ENCODE data around the gene NCAM2. TPM values are rescaled to one million over a fixed set of nuclear protein-coding genes. Genes with fewer than 3 reads are reported as not detected.

The NCAM2 gene
- total RNA-seq, 2 experiments from 2014 or later, result not detected

DNA sequence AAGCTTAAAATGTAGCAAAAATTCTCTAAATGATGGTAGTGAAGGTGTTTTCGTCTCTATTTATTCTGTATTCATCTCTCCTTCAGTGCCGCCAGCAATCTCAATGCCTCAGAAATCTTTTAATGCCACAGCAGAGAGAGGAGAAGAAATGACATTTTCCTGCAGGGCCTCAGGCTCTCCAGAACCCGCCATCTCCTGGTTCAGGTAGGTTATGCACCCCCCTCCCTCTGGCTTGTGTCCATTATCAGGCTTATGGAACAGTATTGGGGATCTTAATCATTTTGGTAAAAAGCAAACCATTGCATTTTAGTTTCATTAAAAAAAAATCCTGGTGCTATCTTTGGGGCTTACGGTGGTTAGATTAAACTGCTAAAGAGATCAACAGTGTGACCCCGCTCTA is 326.1 kb downstream of the NCAM2 start:
- ChIA-PET CTCF (no interaction called here), POLR2A (no interaction called here)
- Mint-ChIP-seq H3K36me3 (ENCODE audit: low read depth) (no peaks in the 10 kb centered on the region), H3K9me3 (peaks cover 1% of the 10 kb centered on the region), H3K27me3 (no peaks in the 10 kb centered on the region), H3K27ac (no peak overlapping the region), H3K4me3 (no peak overlapping the region), H3K4me1 (ENCODE audit: low read depth) (no peaks in the 10 kb centered on the region)
- TF ChIP-seq, protein P1, sequence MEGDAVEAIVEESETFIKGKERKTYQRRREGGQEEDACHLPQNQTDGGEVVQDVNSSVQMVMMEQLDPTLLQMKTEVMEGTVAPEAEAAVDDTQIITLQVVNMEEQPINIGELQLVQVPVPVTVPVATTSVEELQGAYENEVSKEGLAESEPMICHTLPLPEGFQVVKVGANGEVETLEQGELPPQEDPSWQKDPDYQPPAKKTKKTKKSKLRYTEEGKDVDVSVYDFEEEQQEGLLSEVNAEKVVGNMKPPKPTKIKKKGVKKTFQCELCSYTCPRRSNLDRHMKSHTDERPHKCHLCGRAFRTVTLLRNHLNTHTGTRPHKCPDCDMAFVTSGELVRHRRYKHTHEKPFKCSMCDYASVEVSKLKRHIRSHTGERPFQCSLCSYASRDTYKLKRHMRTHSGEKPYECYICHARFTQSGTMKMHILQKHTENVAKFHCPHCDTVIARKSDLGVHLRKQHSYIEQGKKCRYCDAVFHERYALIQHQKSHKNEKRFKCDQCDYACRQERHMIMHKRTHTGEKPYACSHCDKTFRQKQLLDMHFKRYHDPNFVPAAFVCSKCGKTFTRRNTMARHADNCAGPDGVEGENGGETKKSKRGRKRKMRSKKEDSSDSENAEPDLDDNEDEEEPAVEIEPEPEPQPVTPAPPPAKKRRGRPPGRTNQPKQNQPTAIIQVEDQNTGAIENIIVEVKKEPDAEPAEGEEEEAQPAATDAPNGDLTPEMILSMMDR (IDR thresholded peaks at IDR 0.05), result no peak
- intact Hi-C loops (cut with micrococcal nuclease), result no loop called here
- no peak for DNase-seq
- ATAC-seq, result no peak

GRCh38 chr21:21332492-21332891 is 334.3 kb downstream of the NCAM2 start:
- intact Hi-C loops (cut with micrococcal nuclease), result no loop called here
- Mint-ChIP-seq H3K27me3 (no peaks in the 10 kb centered on the region), H3K4me1 (ENCODE audit: low read depth) (no peaks in the 10 kb centered on the region), H3K36me3 (ENCODE audit: low read depth) (no peaks in the 10 kb centered on the region), H3K27ac (no peak overlapping the region), H3K4me3 (no peak overlapping the region), H3K9me3 (peaks cover 2% of the 10 kb centered on the region)
- CTCF ChIA-PET, result no interaction called here
- no peak for DNase-seq
- TF ChIP-seq, protein P1 (IDR thresholded peaks at IDR 0.05), result no peak
- no peak for ATAC-seq
- POLR2A ChIA-PET, result no interaction called here

- no peak for ATAC-seq
- no peak overlapping the region for H3K4me3 Mint-ChIP-seq
- no peaks in the 10 kb centered on the region for H3K4me1 Mint-ChIP-seq (ENCODE audit: low read depth)
- TF ChIP-seq, protein P1 (IDR thresholded peaks at IDR 0.05), result no peak
- ChIA-PET POLR2A (no interaction called here), CTCF (no interaction called here)
- peaks cover 13% of the 10 kb centered on the region for H3K9me3 Mint-ChIP-seq
- no peak overlapping the region for H3K27ac Mint-ChIP-seq
- no peak for DNase-seq
- H3K36me3 Mint-ChIP-seq (ENCODE audit: low read depth), result no peaks in the 10 kb centered on the region
- intact Hi-C loops (cut with micrococcal nuclease), result no loop called here
- H3K27me3 Mint-ChIP-seq, result no peaks in the 10 kb centered on the region
Measured at GRCh38 chr21:21341041-21341440, 342.8 kb downstream of the NCAM2 start.

DNA sequence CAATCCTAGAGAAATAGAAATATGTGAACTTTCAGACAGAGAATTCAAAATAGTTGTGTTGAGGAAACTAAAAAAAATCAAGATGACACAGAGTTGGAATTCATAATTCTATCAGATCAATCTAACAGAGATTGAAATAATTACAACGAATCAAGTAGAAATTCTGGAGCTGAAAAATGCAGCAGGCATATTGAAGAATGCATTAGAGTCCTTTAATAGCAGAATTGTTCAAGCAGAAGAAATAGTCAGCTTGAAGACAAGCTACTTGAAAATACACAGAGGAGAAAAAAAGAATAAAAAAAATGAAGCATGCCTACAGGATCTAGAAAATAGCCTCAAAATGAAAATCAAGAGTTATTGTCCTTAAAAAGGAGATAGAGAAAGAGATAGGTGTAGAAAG is 347.1 kb downstream of the NCAM2 start:
- Mint-ChIP-seq H3K36me3 (ENCODE audit: low read depth) (no peaks in the 10 kb centered on the region), H3K27me3 (no peaks in the 10 kb centered on the region), H3K4me3 (no peak overlapping the region), H3K27ac (no peak overlapping the region), H3K9me3 (peaks cover 32% of the 10 kb centered on the region), H3K4me1 (ENCODE audit: low read depth) (no peaks in the 10 kb centered on the region)
- ChIA-PET POLR2A (no interaction called here), CTCF (no interaction called here)
- ATAC-seq (no peak), DNase-seq (no peak)
- TF ChIP-seq, protein P1 (IDR thresholded peaks at IDR 0.05), result no peak
- intact Hi-C loops (cut with micrococcal nuclease), result no loop called here

GRCh38 chr21:21345872-21346271 is 347.7 kb downstream of the NCAM2 start:
- H3K4me1 Mint-ChIP-seq (ENCODE audit: low read depth), result no peaks in the 10 kb centered on the region
- no peak for ATAC-seq
- TF ChIP-seq, protein P1 (IDR thresholded peaks at IDR 0.05), result no peak
- CTCF ChIA-PET, result no interaction called here
- H3K27me3 Mint-ChIP-seq, result no peaks in the 10 kb centered on the region
- intact Hi-C loops (cut with micrococcal nuclease), result no loop called here
- no peak overlapping the region for H3K27ac Mint-ChIP-seq
- no peak for DNase-seq
- peaks cover 32% of the 10 kb centered on the region for H3K9me3 Mint-ChIP-seq
- no peak overlapping the region for H3K4me3 Mint-ChIP-seq
- POLR2A ChIA-PET, result no interaction called here
- no peaks in the 10 kb centered on the region for H3K36me3 Mint-ChIP-seq (ENCODE audit: low read depth)

All from activated CD8-positive, alpha-beta T cell treated with anti-CD3 and anti-CD28 coated beads for 36 hours (primary cell).